NCI-H1105 treated with DMSO at 0.1 percent for 48 hours (cell line): ENCODE results near the gene SDK1.

Experiments used
- DNase-seq: peaks from one replicate; lab custom pipeline; 2025; lab: John Stamatoyannopoulos, UW

SDK1 gene

DNA sequence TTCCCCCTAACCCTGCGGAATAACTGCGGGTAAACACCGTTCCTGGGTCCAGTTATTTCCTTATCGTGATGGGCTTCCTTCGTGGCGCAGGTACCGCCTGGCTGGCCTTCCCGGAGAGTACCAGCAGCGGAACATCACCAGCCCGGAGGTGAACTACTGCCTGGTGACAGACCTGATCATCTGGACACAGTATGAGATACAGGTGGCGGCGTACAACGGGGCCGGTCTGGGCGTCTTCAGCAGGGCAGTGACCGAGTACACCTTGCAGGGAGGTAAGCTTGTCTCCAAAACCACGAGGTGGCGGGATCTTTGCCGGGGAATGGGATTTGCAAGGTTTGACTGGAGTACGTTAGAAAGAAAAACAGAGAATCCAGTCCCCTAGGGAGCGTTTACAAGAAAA lies 716.0 kb downstream of the SDK1 start:
- no peak for DNase-seq

DNA sequence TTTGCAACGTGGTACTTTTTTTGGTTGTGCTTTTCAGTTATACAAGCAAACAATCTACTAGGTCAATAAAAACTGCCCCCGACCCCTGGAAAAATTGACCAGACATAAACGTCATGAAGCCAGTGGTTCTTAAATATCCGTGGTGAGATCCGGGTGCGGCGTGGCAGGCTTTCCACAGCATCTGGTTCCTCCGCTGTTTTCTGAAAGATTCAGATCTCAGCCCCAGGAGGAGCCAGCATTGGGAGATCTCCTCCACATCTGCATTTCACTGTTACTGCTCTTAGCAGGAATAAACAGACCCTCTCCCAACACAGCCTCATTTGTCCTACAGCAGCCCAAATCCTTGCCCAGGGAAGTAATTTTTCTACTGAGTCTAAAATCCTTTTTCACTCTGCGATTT lies 716.7 kb downstream of the SDK1 start:
- no peak for DNase-seq

DNA sequence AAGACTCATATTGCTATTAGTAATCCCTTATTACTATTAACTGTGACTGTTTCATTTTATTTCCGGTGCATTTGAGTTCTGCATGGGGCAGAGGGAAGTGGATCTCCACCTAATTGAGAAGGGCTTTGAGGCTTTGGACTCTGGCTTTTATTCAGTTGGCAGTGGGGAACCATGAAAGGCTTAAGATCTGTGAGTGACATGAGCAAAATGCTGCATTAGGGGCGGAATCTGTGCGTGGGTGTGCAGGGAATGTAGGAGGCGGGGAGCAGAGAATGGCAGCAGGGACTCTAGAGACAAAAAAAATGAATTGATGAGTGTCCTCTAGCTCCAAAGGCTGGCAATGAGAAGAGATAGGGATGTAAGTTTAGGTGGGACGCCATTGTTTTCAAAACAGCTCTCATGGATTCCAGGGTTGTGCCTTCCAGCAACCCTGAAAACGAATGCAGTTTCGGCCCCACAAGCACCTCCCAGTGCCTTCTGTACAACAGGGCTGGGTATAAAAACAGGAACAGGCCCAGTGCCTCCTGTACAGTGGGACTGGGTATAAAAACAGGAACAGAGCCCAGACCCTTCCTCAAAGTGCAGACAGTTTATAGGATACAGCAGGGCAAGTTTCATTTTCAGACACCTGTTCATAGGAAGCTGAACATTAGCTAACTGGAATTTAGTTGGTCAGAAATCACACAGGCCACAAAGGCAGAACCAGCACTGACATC lies 717.7 kb downstream of the SDK1 start:
- DNase-seq = no peak

DNA sequence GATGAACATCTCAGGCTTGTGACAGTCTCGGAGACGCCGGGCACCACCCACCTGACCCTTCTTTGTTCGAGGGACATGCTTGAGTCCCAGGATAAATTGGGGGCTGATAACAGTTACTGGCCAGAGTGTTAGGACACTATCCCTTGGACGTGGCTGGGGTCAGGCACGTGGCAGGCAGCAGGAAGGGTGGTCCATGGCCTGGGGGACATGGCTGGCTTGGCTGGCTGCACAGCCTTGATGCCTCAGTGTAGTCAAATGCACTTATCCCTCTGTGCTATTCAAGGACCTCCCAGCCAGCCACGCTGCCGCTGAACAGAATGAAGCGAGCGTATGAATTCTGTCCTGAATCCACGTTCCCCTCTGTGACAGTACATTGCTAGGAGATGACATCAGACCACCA lies 719.0 kb downstream of the SDK1 start:
- DNase-seq = no peak

DNA sequence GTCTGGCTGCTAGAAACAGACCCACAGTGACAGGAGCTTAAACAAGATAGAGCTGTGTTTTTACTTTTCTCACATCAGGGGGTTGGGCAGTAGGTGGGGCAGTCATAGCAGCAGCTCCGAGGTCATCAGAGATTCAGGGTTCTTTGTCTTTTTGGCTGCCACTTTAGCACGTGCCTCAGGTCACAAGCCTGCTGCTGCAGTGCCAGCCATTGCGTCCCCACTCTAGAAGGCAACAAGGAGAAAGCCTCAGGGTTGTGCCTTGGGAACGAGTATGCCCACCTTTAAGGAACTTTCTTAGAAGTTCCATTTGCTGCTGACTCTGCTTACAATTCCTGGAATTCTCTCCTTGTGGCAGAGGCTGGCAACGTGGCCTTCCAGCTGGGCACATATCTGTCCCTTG lies 720.4 kb downstream of the SDK1 start:
- DNase-seq = no peak

DNA sequence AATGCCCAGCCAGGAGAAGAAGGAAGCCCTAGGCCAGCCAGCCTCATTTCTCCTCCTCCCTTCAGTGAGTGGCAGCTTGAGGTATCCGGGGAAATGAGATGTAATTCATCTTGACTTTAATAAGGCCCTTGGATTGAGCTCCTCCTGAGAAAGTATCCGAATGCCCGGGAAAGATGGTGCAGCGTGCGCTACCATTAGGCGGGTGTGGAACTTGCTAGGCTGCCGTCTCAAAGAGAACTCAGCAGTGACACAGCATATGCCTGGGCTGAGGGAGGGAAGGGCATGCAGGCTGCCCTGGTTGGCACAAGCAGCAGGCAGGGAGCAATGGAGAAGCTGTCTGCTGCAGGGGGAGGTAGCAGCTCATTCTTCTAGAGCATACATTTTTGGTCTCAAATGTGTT lies 721.2 kb downstream of the SDK1 start:
- no peak for DNase-seq

DNA sequence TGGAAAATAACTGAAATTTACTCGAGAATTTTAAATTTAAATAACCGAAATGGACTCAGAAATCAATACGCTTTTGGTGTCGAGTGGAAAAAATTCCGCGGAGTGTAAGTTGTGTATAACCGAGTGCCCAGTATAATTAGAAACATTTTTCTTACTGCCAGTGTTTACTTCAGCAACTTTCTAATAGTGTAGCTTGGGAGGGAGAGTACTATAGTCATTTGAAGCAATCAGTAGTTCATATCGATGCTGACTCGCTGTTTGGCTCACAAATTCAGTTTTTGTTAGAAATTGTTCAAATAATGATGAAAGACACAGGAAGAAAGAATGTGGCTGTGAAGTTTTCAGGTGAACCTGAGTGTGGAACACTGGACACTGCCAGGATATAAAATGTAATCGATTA lies 722.5 kb downstream of the SDK1 start:
- no peak for DNase-seq

DNA sequence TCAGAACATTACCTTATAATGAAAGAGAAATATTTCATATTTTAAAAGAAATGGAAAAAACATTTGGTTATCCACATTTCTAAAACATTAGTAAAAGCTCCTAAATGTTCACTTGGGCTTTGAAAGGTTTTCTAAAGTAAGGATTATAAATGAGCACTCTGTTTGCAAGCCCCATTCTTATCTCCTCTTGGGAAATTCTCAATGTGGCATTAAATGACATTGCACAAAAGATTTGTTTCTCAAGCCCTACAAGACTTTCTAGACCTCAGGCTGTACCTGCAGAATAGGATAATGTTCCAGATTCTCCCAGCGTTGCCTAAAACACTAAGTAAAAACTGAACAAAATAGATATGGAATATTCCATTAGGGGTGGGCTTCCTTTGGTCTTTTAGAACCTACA lies 723.1 kb downstream of the SDK1 start:
- no peak for DNase-seq

DNA sequence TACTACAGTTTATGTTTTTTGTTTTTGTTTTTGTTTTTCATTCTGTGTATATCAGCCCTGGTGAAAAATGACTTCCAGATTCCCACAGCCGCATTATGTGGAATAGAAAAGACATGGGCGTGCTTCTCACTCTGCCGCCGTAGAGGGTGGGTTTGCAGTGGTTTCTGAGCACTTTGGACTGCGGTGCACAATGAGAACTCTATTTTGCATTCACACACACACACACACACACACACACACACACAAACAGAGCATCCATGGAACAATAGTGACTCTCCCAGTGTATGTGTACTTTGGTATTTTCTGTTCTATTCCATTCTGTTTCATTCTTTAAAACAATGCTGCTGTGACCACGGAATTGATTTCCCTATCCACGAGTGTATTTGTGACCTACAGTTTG lies 723.8 kb downstream of the SDK1 start:
- DNase-seq = no peak

DNA sequence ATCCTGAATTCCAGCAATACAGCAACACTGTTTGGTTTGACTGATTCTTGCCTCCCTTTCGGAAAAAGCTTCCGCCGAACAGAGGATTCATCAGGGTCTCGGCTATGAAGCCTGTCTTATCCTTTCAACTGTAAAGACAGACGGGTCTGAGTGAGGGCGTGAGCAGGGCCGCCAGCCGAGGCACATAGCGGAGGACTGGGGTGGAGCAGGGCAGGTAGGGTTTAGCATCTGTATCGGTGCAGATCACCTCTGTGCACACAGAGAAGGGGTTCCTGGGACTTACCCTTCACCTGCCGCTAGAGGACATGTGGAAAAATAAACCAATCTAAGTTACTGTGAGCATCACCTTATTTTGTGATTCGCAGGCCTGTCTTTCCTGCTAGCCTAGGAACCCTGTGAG lies 724.2 kb downstream of the SDK1 start:
- DNase-seq = no peak

DNA sequence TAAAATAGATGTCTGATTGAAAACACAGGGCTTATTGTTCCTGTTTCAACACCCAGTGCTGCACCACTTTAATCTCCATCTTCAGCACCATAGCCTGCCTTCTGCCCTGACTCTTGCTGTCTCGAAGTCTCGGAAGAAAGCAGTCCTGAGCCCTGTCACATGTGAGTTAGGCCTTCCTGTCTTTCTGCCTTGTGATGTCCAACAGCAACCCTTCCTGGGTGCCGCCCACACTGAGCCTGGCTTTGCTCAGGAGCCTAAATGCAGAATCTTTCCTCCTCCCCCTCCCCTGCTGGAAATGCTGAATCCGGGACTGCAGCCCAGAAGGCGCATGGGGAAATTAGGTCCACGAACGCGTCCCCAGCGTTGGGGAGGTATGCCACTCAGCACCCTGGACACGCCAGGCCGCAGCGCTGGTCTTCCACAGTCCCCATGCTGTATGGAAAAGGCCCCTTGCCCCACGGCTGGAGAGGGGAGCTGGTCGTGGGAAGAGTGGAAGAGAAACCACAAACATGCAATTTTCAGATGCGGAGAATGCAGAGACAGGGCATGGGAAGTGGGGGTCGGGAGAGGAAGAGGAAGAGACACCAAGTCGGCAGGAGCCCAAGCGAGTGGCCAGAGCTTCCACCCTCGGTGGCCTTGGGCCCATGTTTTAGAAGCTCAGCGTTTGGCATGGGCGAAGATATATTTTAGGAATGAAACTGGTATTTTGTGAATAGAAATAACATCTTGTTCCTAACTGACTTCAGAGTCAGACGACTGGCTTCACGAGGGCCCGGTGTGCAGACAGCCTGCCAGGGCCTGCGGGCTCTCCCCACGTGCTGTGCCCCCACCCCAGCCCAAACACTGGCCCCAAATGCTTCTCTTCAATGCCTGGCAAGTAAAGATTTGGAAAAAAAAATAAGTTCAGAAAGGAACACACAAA lies 724.9 kb downstream of the SDK1 start:
- no peak for DNase-seq

DNA sequence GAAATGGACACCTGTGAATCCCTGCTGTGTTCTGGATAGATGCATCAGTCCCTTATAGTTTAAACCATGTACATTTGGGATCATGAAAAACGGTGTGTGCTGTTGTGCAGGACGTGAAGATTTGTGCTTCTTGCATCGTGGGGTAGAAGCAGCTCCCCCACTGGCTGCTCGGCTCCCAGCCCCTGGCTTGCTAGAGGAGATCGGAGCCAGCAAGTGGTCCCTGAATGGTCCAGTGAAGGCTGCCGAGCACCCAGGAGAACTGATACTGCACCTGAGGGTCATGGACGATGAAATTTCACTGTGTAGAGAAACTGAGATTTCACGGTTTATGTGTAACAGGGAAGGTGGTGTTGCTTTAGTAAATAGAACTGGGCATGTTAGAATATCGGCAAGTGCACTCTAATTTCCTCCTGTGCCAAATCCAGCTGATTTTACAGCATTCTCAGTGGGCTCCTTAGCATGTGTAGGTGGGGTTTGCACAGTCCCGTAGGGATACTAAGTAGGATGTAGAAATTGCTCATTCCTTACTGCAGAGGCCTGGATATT lies 726.0 kb downstream of the SDK1 start:
- DNase-seq = no peak

DNA sequence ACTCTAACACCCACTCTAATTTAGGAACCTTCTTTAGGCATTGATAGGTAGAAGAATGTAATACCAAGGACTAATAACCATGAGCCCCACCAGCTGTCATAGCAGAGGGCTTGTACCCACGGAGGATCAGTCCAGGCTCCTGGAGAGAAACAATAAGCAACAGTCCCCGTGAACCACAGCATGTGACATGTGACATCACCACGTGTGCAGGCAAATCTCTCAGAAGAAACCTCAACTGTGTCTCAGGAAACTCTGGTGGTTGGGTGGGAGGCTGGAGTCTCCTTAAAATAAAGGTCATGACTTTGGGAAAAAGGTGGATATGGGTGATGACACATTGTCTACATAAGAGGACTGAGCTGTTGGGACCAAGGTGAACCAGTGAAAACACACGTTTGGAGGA lies 727.2 kb downstream of the SDK1 start:
- no peak for DNase-seq

DNA sequence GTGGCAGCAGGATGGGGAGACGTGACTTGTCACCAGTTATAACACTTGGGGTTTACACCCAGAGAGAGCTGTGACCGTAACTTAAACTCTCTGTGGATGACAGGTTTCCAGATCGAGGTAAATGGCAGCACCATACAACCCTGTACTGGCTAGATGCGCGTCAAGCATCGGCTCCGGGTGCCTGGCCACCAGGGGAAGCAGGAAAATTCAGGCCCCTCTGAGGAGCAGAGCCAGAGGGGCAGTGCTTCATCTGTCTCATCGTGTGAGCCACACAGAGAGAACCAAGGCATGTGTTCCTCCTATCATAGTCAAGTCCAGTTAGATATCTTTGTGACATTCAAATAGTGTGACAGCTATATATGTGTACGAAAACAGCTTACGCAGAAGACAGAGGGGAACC lies 728.9 kb downstream of the SDK1 start:
- DNase-seq = no peak

DNA sequence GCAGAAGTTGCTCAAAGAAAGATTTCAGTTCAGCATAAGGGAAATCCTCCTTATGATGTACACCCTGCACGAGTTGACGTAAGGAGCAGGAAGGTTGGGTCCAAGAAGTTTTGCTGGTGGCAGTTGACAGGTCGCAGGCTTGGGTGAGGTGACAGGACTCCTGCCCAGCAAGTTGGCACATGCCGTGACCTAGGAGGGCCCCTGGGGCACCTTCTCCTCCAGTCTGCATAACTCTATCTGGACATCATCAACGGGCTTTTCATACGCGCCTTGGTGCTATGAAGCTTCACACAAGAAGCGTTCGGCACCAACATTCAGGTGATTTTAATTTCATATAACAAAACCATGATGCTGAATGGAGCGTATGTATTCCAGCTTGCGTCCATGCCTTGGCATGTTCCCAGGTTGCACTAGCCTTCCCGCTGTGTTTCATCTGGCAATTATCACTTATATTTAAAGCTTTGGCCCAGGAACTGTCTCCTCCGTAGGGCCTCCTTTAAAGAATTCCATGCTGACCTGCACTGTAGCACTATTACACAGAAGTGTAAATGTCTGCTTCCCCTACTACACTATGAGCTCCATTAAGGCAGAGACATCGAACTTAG lies 729.4 kb downstream of the SDK1 start:
- no peak for DNase-seq

DNA sequence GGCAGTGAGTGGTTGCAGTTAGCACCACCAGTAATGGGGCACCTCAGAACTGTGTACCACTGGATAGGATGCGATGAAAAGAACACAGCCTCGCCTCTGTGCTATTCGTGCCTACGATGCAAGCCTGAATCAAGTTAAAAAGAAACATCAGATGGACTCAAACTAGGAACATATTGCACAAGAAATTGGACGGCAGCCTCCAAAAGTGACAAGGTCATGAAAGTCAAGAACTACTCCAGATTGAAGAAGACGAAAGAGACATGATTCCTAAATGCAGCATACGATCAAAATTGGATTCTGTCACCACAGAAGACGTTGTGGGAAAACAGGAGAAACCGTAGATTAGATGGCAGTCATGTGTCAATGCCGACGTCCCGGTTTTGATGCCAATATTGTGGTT lies 732.9 kb downstream of the SDK1 start:
- no peak for DNase-seq

DNA sequence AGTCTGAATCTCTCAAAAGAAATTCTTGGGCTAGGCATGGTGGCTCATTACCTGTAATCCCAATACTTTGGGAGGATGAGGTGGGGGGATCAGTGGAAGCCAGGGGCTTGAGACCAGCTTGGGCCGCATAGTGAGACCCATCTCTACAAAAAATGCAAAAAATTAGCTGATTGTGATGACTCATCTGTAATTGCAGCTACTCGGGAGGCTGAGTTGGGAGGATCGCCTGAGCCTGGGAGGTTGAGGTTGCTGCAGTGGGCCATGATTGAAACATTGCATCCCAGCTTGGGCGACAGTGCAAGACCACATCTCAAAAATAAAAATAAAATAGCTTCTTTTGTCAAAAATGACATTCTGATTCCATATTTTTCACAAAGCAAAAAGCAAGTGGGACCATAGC lies 736.3 kb downstream of the SDK1 start:
- DNase-seq = no peak

DNA sequence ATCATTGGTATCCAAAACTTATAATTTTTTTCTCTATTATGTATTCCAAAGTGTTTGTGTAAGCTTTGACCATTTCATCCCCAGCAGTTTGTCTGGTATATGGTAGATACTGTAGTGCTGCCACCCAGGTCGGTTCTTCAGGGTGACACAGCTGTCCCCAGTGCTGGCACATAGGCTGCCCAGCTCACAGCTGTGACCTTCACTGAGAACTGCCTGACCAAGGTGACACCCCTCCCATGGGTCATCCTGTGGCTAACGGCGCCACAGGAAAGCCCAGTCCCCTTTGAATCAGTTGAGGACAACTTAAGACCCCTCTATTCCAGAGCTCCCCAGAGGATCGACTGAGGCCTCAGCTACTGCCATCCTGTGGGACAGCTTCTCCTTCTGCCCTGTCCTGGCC lies 736.8 kb downstream of the SDK1 start:
- no peak for DNase-seq

DNA sequence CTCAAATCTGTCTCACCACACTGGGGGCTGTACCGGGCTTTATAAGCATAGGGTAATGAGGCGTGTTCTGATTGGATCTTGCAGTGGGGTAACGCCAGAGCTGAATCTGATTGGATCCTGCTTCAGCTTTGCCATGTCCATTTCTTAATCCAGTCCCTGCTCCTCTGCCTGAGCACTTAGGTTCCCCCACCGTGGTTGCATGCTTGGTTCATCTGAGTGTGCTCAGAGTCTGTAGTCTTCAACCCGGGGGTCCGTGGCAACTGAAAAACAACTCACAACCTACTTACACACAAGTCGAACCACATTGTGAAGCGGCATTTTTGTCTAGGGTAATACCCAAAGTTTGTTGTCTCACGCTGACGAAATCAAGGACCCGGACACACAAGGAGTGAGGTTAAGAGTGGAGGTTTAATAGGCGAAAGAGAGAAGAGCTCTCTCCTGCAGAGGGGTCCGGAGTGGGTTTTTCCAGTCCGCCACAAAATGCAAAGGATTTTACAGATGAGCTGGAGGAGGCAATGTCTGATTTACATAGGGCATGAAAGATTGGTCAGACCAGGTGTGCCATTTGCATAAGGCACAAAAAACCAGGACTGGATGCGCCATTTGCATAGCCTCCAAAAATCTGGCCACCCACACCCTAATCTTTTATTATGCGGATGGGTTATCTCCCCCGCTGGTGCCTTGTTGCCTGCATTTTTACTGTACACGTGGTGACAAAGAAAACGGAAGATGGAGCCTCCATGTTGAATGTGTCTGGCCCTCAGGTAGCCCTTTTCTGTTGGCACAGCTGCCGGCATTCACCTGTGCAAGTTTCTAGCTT lies 739.3 kb downstream of the SDK1 start:
- no peak for DNase-seq

DNA sequence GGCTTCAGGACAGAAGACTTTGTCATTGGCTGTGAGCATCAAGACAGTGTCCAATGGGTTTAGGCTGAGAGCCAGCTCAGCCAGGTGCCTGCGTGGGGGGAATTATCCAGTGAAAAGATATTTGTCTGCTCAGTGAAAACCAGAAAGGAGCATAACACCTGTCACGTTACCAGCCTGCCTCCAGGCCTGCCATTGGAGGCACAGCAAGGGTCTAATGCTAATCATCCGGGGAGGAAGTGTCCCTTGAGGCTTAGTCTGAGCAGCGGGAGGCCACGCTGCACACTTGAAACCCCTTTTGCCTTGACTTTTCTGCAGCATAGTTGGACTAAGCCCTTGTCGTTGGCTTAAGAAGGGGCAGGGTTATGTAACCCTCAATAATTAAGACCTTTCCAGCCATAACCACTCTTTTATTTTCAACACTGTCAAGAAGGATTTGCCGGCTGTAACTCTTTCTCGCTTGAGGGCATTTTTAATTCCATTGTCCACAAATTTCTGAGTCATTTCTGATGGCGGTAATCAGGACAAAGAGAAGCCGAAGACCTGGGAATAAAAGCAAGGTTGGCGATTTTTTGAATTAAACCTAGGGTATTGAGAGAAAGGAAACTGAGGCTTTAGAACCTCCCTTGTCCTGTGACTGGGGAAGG lies 741.5 kb downstream of the SDK1 start:
- peak; percentile 72 for DNase-seq

DNA sequence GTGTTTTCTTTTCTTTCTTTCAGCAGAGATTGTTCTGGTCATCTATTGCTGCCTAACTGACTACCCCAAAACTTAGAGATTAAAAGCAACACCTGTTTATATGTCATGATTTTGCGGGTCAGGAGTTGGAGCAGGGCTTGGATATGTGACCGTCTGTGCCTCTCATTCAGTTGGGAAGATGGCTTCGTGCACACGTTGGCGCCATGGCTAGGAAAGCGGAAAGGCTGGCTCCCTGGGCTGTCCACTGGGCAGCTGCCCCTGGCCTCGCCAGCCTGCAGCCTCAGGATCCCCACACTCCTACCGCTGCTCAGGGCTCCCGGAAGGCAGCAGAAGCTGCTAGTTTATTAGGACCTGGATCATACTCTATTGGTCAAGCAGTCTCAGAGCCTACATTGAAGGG lies 742.9 kb downstream of the SDK1 start:
- DNase-seq = no peak
